ENCODE data around the gene SLC6A18.

SLC6A18 gene

DNA sequence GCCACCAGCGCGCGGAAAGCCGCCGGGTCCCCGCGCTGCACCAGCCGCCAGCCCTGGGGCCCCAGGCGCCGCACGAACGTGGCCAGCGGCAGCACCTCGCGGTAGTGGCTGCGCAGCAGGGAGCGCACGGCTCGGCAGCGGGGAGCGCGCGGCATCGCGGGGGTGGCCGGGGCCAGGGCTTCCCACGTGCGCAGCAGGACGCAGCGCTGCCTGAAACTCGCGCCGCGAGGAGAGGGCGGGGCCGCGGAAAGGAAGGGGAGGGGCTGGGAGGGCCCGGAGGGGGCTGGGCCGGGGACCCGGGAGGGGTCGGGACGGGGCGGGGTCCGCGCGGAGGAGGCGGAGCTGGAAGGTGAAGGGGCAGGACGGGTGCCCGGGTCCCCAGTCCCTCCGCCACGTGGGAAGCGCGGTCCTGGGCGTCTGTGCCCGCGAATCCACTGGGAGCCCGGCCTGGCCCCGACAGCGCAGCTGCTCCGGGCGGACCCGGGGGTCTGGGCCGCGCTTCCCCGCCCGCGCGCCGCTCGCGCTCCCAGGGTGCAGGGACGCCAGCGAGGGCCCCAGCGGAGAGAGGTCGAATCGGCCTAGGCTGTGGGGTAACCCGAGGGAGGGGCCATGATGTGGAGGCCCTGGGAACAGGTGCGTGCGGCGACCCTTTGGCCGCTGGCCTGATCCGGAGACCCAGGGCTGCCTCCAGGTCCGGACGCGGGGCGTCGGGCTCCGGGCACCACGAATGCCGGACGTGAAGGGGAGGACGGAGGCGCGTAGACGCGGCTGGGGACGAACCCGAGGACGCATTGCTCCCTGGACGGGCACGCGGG is 69.9 kb downstream of the SLC6A18 start, which contains the start of gene TERT:
TERT (minus strand) TSS at position 234 of the 815 bp plus-strand sequence; CDS start at position 155, 79 bp downstream.
- DNase-seq = peak; percentile 90

DNA sequence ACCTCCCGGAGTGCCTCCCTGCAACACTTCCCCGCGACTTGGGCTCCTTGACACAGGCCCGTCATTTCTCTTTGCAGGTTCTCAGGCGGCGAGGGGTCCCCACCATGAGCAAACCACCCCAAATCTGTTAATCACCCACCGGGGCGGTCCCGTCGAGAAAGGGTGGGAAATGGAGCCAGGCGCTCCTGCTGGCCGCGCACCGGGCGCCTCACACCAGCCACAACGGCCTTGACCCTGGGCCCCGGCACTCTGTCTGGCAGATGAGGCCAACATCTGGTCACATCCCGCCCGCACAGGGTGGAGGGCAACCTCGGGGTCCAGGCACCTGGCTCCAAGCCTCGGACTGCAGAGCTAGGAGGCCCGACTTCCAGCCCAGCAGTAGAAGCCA is 70.5 kb downstream of the SLC6A18 start:
- DNase-seq = no peak
